Upper lobe of left lung (tissue), 6 donors: ENCODE measurements around the gene GLIS1. TPM values are rescaled to one million over a fixed set of nuclear protein-coding genes. Genes with fewer than 3 reads are reported as not detected.

Experiments
- ATAC-seq, 2 donors: fragments of 200-7000 bp; cut with Tn5 transposase; one replicate each; pipeline ENCODE4 v1.9.1; 2022; ENCODE audit warnings: mild to moderate bottlenecking in 2 of 2, moderate library complexity in 2 of 2; ENCODE audit not compliant: low FRiP score in 2 of 2
- DNase-seq, 2 donors: peaks; one replicate each; pipeline ENCODE4 v3.0.0-alpha.2; 2019 to 2020
- H3K27ac ChIP-seq, 4 donors: fragments of 200-600 bp; sonication (generic); one replicate each; pipeline ENCODE4 v1.5.1; 2016 to 2019
- H3K27me3 ChIP-seq, 4 donors: fragments of 200-600 bp; sonication (generic); one replicate each; pipeline ENCODE4 v1.5.1; 2017 to 2019
- H3K36me3 ChIP-seq, 4 donors: fragments of 200-600 bp; sonication (generic); one replicate each; pipeline ENCODE4 v1.5.1; 2016 to 2019
- H3K4me1 ChIP-seq, 4 donors: fragments of 200-600 bp; sonication (generic); one replicate each; pipeline ENCODE4 v1.5.1; 2018 to 2019
- H3K4me3 ChIP-seq, 4 donors: fragments of 200-600 bp; sonication (generic); one replicate each; pipeline ENCODE4 v1.5.1; 2017 to 2019; ENCODE audit warnings: mild to moderate bottlenecking in 2 of 4, moderate library complexity in 1 of 4
- H3K9me3 ChIP-seq, 4 donors: fragments of 200-600 bp; sonication (generic); one replicate each; pipeline ENCODE4 v1.5.1; 2018 to 2019
- EP300 ChIP-seq, 4 donors: sonication (generic); formaldehyde crosslinking; IDR thresholded peaks; one replicate each; pipeline ENCODE4 v1.5.1; 2017; ENCODE audit warnings: antibody characterized with exemption in 4 of 4, control low read depth in 2 of 4
- POLR2A ChIP-seq, 4 donors: fragments of 450-650 bp; IDR thresholded peaks; one replicate each; pipeline ENCODE4 v1.5.1; 2016 to 2017; ENCODE audit warnings: antibody characterized with exemption in 4 of 4, mild to moderate bottlenecking in 2 of 4
- POLR2AphosphoS5 ChIP-seq, 2 donors: sonication (generic); formaldehyde crosslinking; IDR thresholded peaks; one replicate each; pipeline ENCODE4 v1.5.1; 2017; ENCODE audit warnings: antibody characterized with exemption in 2 of 2
- WGBS, 2 donors: methylation state at CpG; one replicate each; pipeline ENCODE4 v1.1.5; 2017 to 2018; 5-methylcytosine and 5-hydroxymethylcytosine counted together
- total RNA-seq, 6 donors: library from RNA; depleted of rRNA in 4 of 6; stranded (reverse); fragments of >200 nt in 4 of 6; gene quantifications; one replicate each; pipeline versions ENCODE4 v1.1.0 to v1.2.1, GENCODE V29; 2016 to 2021
- TF ChIP-seq, protein P1 (sequence below), 6 experiments: fragments of 450-650 bp in 4 of 6; fragments of 200-600 bp in 2 of 6; sonication (generic) in 2 of 6; IDR thresholded peaks; one replicate each; pipeline ENCODE4 v1.5.1; 2016 to 2019; ENCODE audit warnings: antibody characterized with exemption in 6 of 6
- donor health status: DM: no; HTN: no; CAD: no; lungs with moderate emphysema.
- donor health status: DM: no; HTN: yes; CAD: no; lungs with severe emphysema.

Gene GLIS1
- total RNA-seq, 6 donors from 2014 or later: 0.26 to 1.0 TPM; not detected in 4

DNA sequence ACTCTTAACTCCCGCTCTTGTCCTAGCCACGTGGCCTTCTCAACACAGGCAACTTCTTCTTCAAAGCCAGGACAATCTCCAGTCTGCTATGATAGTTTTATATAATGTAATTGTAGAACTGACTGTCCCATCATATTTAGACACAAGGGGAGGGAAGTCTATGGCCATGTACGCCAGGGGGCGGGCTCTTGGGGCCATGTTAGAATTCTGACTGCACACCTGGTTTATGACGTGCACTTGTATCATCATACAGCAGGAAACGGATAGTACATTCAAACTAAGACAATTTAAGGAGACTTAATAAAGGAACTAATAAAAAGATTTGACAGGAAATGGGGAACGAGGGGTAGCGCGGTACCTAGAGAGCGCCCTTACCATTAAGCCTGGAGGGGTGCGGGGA is 258.3 kb downstream of the GLIS1 start:
- Histone ChIP-seq H3K27ac (no peak overlapping the region), H3K36me3 (no peaks in the 10 kb centered on the region), H3K4me3 (no peak overlapping the region), H3K9me3 (no peaks in the 10 kb centered on the region), H3K27me3 (peaks cover 0 to 2% (median under 1%) of the 10 kb centered on the region in 4 donors), H3K4me1 (no peaks in the 10 kb centered on the region)
- DNase-seq (no peak), ATAC-seq (no peak)
- 86 to 89% methylated on average over 11 of the region's 11 CpGs for WGBS, 2 donors
- TF ChIP-seq, protein P1, sequence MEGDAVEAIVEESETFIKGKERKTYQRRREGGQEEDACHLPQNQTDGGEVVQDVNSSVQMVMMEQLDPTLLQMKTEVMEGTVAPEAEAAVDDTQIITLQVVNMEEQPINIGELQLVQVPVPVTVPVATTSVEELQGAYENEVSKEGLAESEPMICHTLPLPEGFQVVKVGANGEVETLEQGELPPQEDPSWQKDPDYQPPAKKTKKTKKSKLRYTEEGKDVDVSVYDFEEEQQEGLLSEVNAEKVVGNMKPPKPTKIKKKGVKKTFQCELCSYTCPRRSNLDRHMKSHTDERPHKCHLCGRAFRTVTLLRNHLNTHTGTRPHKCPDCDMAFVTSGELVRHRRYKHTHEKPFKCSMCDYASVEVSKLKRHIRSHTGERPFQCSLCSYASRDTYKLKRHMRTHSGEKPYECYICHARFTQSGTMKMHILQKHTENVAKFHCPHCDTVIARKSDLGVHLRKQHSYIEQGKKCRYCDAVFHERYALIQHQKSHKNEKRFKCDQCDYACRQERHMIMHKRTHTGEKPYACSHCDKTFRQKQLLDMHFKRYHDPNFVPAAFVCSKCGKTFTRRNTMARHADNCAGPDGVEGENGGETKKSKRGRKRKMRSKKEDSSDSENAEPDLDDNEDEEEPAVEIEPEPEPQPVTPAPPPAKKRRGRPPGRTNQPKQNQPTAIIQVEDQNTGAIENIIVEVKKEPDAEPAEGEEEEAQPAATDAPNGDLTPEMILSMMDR (IDR thresholded peaks at IDR 0.05): no peak
- TF ChIP-seq POLR2A (IDR thresholded peaks at IDR 0.05): no peak
- TF ChIP-seq EP300 (IDR thresholded peaks at IDR 0.05): no peak
- no peak for TF ChIP-seq POLR2AphosphoS5 (IDR thresholded peaks at IDR 0.05)

DNA sequence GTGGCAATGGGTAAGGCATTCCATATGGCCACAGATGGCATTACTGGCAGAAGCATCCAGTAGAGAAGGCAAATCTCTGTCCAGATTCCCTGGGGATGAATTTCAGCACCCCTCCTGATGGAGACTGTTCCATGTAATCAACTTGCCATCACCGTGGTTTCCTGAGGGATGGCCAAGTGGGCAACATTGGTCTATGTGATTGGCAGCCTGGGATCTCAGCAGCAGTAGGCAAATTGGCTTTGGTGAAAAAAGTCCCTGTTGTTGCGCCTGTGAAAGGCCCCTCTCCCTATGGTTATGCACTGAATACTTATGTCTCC is 260.5 kb downstream of the GLIS1 start:
- TF ChIP-seq POLR2AphosphoS5 (IDR thresholded peaks at IDR 0.05) (no peak), EP300 (IDR thresholded peaks at IDR 0.05) (no peak), POLR2A (IDR thresholded peaks at IDR 0.05) (no peak)
- TF ChIP-seq, protein P1 (IDR thresholded peaks at IDR 0.05): no peak
- Histone ChIP-seq H3K4me1 (no peaks in the 10 kb centered on the region), H3K9me3 (no peaks in the 10 kb centered on the region), H3K36me3 (no peaks in the 10 kb centered on the region), H3K27me3 (no peaks in the 10 kb centered on the region), H3K27ac (no peak overlapping the region), H3K4me3 (no peak overlapping the region)
- 93 to 100% methylated on average over 1 to 2 of the region's 2 CpGs for WGBS, 2 donors
- DNase-seq: no peak
- ATAC-seq: no peak

DNA sequence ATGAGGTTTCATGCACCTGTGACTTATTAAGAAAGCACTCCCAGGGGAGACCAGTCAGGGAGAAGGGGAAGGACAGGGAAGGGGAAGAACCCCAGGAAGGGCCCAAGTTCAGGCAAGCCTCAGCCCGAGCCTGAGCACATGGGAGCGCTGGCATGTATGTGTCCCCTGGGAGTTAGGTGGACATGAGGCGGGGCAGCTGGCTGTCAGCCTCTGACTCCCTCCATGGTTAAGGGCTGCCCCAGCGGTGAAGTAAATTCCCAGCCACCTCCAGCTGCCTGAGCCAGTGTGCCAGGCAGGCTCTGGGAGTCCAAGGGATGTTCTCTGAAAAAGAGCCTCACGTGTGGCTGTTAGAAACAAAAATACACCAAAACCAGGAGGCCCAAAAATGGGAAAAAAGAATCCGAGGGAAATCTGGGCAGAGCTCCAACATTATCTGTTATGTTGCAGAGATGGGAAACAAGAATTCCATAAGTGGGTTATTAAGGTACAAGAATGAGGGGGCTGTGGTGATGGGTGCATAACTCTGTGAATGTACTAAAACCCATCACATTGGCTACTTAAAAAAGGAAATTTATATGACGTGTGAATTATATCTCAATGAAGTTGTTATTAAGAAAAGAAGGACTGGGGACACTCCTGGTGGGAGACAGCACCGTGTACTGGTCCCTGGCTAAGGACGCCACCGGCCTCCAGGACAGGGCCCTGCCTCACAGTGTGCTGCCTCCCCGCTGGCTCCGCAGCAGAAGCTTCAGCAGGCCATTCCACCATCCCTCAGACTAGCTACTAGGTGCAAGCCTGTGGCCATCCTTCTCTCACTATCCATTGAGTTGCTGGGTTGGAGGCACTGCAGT is 261.1 kb downstream of the GLIS1 start:
- no peak for ATAC-seq
- TF ChIP-seq EP300 (IDR thresholded peaks at IDR 0.05) (no peak), POLR2A (IDR thresholded peaks at IDR 0.05) (no peak), POLR2AphosphoS5 (IDR thresholded peaks at IDR 0.05) (no peak)
- TF ChIP-seq, protein P1 (IDR thresholded peaks at IDR 0.05): no peak
- no peaks in the 10 kb centered on the region for H3K4me1 ChIP-seq
- H3K27me3 ChIP-seq: no peaks in the 10 kb centered on the region
- H3K27ac ChIP-seq: no peak overlapping the region
- DNase-seq: no peak
- WGBS, 2 donors: 74 to 81% methylated on average over 12 of the region's 12 CpGs
- H3K4me3 ChIP-seq: no peak overlapping the region
- H3K36me3 ChIP-seq: no peaks in the 10 kb centered on the region
- H3K9me3 ChIP-seq: no peaks in the 10 kb centered on the region

DNA sequence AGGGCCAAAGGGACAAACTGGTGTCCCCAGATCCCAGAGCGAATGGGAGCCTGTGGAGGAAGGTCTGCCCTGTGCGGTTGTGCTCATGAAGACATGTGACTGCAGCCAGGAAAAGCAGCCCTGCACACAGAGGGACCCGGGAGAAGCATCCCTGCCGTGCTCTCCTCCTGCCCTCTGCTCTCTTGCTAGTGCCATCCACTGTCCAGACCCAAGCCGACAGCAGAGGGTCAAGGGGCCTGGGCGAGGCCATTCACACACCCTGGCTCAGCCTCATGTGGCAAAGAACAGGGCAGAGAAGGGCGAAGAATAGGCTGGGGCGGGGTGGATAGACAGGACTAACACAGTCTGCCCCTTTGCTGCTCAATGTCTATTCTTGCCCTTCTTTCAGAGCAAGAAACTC is 262.4 kb downstream of the GLIS1 start:
- Histone ChIP-seq H3K4me1 (no peaks in the 10 kb centered on the region), H3K36me3 (no peaks in the 10 kb centered on the region), H3K27me3 (no peaks in the 10 kb centered on the region), H3K4me3 (no peak overlapping the region), H3K9me3 (no peaks in the 10 kb centered on the region), H3K27ac (no peak overlapping the region)
- ATAC-seq: no peak
- DNase-seq: no peak
- WGBS, 2 donors: 86 to 90% methylated on average over 8 of the region's 8 CpGs
- TF ChIP-seq EP300 (IDR thresholded peaks at IDR 0.05): no peak
- TF ChIP-seq, protein P1 (IDR thresholded peaks at IDR 0.05): no peak
- no peak for TF ChIP-seq POLR2AphosphoS5 (IDR thresholded peaks at IDR 0.05)
- no peak for TF ChIP-seq POLR2A (IDR thresholded peaks at IDR 0.05)

DNA sequence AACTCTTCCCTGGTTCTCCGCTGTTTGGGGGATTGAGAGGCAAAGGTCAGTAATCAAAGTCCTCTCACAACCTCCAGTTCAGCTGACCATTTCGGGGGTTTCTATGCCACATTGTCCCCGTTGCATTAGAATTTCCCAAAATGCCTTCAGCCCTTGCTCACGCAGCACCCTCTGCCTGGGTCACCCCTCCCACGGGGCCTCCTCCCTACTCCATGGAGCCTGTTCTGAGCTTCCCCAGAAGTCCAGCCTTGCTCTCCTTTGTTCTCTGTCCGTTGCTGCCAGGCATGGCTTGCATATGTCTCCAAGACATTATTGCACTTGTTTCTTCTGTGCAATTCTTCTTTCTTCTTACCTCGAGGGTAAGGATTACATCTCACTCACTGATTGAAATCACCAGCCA is 263.3 kb downstream of the GLIS1 start:
- no peaks in the 10 kb centered on the region for H3K4me1 ChIP-seq
- TF ChIP-seq EP300 (IDR thresholded peaks at IDR 0.05) (no peak), POLR2A (IDR thresholded peaks at IDR 0.05) (no peak), POLR2AphosphoS5 (IDR thresholded peaks at IDR 0.05) (no peak)
- TF ChIP-seq, protein P1 (IDR thresholded peaks at IDR 0.05): no peak
- no peak for ATAC-seq

More for the DNA sequence above, 263.3 kb downstream of the GLIS1 start:
- H3K36me3 ChIP-seq: no peaks in the 10 kb centered on the region
- WGBS, 2 donors: 77 to 83% methylated on average over 7 of the region's 7 CpGs
- H3K4me3 ChIP-seq: no peak overlapping the region
- no peaks in the 10 kb centered on the region for H3K9me3 ChIP-seq
- no peak for DNase-seq
- no peak overlapping the region for H3K27ac ChIP-seq
- H3K27me3 ChIP-seq: no peaks in the 10 kb centered on the region
